CD4-positive, alpha-beta T cell (primary cell): Measurements from ENCODE around the gene SPART. TPM values are rescaled to one million over a fixed set of nuclear protein-coding genes. Genes with fewer than 3 reads are reported as not detected.

Source experiments
- ATAC-seq: fragments of 200-7000 bp; cut with Tn5 transposase; one replicate; pipeline ENCODE4 v1.10.0; 2022; ENCODE audit warnings: mild to moderate bottlenecking; ENCODE audit not compliant: poor library complexity
- CTCF ChIA-PET: fragments of 350-600 bp; sonication (Branson Sonifier 250); formaldehyde crosslinking; loops from one replicate; lab custom pipeline; 2021; ENCODE audit warnings: antibody characterized with exemption, inconsistent platforms; lab: Charles Lee
- POLR2A ChIA-PET: fragments of 350-600 bp; sonication (Branson Sonifier 250); formaldehyde crosslinking; loops from one replicate; lab custom pipeline; 2021; ENCODE audit warnings: antibody characterized with exemption, inconsistent platforms; lab: Charles Lee
- DNase-seq, 14 experiments: peaks; one replicate each; pipeline ENCODE4 v3.0.0-alpha.2; 2013 to 2020; ENCODE audit warnings: mixed read lengths in 2 of 14
- H3K27ac ChIP-seq, 2 donors: one replicate each; pipeline versions ENCODE4 v1.5.1 to v1.7.0; 2013; ENCODE audit warnings: low read length in 2 of 2, low read depth in 1 of 2, mild to moderate bottlenecking in 1 of 2
- H3K27me3 ChIP-seq, 2 experiments: 1 replicate in 1 of 2; 2 replicates in 1 of 2; pipeline versions ENCODE4 v1.6.1 to v1.7.0; 2013; ENCODE audit warnings: low read length in 2 of 2, control low read depth in 1 of 2, mild to moderate bottlenecking in 1 of 2, moderate library complexity in 1 of 2; ENCODE audit not compliant: insufficient read depth in 2 of 2, control insufficient read depth in 1 of 2
- H3K36me3 ChIP-seq: one replicate; pipeline ENCODE4 v1.6.1; 2013; ENCODE audit warnings: low read length, control low read depth; ENCODE audit not compliant: insufficient read depth
- H3K4me1 ChIP-seq: one replicate; pipeline ENCODE4 v1.6.1; 2013; ENCODE audit warnings: low read length, control low read depth; ENCODE audit not compliant: insufficient read depth
- H3K4me3 ChIP-seq: one replicate; pipeline ENCODE4 v1.5.1; 2013; ENCODE audit warnings: mild to moderate bottlenecking, low read length, moderate library complexity
- H3K9me3 ChIP-seq, 2 experiments: 1 replicate in 1 of 2; 2 replicates in 1 of 2; pipeline versions ENCODE4 v1.6.1 to v1.7.0; 2013; ENCODE audit warnings: low read length in 2 of 2, mild to moderate bottlenecking in 2 of 2, control low read depth in 1 of 2, moderate library complexity in 1 of 2; ENCODE audit not compliant: control insufficient read depth in 1 of 2, insufficient read depth in 1 of 2
- H3K27ac Mint-ChIP-seq: one replicate; pipeline ENCODE4 v1.8.0; 2020; ENCODE audit warnings: mixed read lengths
- H3K27me3 Mint-ChIP-seq: one replicate; pipeline ENCODE4 v1.8.0; 2021; ENCODE audit warnings: mixed read lengths
- H3K36me3 Mint-ChIP-seq: one replicate; pipeline ENCODE4 v1.8.0; 2021; ENCODE audit warnings: low read depth, mixed read lengths
- H3K4me1 Mint-ChIP-seq: one replicate; pipeline ENCODE4 v1.8.0; 2021; ENCODE audit warnings: low read depth, mixed read lengths
- H3K4me3 Mint-ChIP-seq: one replicate; pipeline ENCODE4 v1.8.0; 2020; ENCODE audit warnings: mild to moderate bottlenecking, mixed read lengths
- H3K9me3 Mint-ChIP-seq: one replicate; pipeline ENCODE4 v1.8.0; 2020; ENCODE audit warnings: mixed read lengths
- intact Hi-C, 2 experiments: fragments of 100-400 bp; cut with DNase I in 1 of 2; cut with micrococcal nuclease in 1 of 2; formaldehyde crosslinking; loops; one replicate each; pipeline versions ENCODE4 v1.15.1 to v1.9.0; 2023 to 2025; cut with DNase I, micrococcal nuclease
- total RNA-seq, 174 experiments: library from RNA in 2 of 174; stranded (reverse) in 2 of 174; gene quantifications; one replicate each; pipeline ENCODE4 v1.2.3 and lab custom pipeline; 2021 to 2026
- TF ChIP-seq, protein P1 (sequence below): fragments of 200-600 bp; IDR thresholded peaks from one replicate; pipeline ENCODE4 v1.8.0; 2022; ENCODE audit warnings: antibody characterized with exemption, mild to moderate bottlenecking

Gene SPART
- total RNA-seq, 2 experiments from 2014 or later, result 22.0 to 22.9 TPM

- Mint-ChIP-seq H3K36me3 (no peaks in the 10 kb centered on the region), H3K27ac (no peak overlapping the region), H3K4me1 (peaks cover 23% of the 10 kb centered on the region), H3K4me3 (no peak overlapping the region), H3K27me3 (peaks cover 46% of the 10 kb centered on the region), H3K9me3 (no peaks in the 10 kb centered on the region)
- ATAC-seq, result no peak
- no peak for DNase-seq
- TF ChIP-seq, protein P1, sequence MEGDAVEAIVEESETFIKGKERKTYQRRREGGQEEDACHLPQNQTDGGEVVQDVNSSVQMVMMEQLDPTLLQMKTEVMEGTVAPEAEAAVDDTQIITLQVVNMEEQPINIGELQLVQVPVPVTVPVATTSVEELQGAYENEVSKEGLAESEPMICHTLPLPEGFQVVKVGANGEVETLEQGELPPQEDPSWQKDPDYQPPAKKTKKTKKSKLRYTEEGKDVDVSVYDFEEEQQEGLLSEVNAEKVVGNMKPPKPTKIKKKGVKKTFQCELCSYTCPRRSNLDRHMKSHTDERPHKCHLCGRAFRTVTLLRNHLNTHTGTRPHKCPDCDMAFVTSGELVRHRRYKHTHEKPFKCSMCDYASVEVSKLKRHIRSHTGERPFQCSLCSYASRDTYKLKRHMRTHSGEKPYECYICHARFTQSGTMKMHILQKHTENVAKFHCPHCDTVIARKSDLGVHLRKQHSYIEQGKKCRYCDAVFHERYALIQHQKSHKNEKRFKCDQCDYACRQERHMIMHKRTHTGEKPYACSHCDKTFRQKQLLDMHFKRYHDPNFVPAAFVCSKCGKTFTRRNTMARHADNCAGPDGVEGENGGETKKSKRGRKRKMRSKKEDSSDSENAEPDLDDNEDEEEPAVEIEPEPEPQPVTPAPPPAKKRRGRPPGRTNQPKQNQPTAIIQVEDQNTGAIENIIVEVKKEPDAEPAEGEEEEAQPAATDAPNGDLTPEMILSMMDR, result no peak
- H3K4me3 ChIP-seq, result no peak overlapping the region
- peaks cover 14% of the 10 kb centered on the region for H3K4me1 ChIP-seq
- H3K36me3 ChIP-seq, result no peaks in the 10 kb centered on the region
- H3K27ac ChIP-seq, result no peak overlapping the region
- CTCF ChIA-PET, result no interaction called here
- intact Hi-C loops, result no loop called here
- H3K27me3 ChIP-seq, result peaks cover 12 to 22% of the 10 kb centered on the region in 2 experiments
- H3K9me3 ChIP-seq, result peaks cover 4 to 5% of the 10 kb centered on the region in 2 experiments
- POLR2A ChIA-PET, result no interaction called here
Observed at GRCh38 chr13:36294096-36294495, 52.1 kb downstream of the SPART start.

GRCh38 chr13:36293497-36293896 is 52.7 kb downstream of the SPART start:
- DNase-seq (no peak), ATAC-seq (no peak)
- Histone ChIP-seq H3K4me3 (no peak overlapping the region), H3K9me3 (peaks cover 4 to 7% of the 10 kb centered on the region in 2 experiments), H3K27ac (no peak overlapping the region), H3K4me1 (peaks cover 14% of the 10 kb centered on the region), H3K27me3 (peaks cover 12 to 17% of the 10 kb centered on the region in 2 experiments), H3K36me3 (no peaks in the 10 kb centered on the region)
- Mint-ChIP-seq H3K4me3 (no peak overlapping the region), H3K9me3 (no peaks in the 10 kb centered on the region), H3K4me1 (peaks cover 20% of the 10 kb centered on the region), H3K27me3 (peaks cover 40% of the 10 kb centered on the region), H3K27ac (no peak overlapping the region), H3K36me3 (no peaks in the 10 kb centered on the region)
- ChIA-PET POLR2A (no interaction called here), CTCF (interaction anchor here (1.1 kb wide), 1 partner anchor 14 kb away, joined by 3 read pairs; no protein-coding TSS in a partner anchor)
- TF ChIP-seq, protein P1, result no peak
- intact Hi-C loops, result no loop called here

GRCh38 chr13:36288794-36289391 is 57.3 kb downstream of the SPART start:
- H3K4me3 Mint-ChIP-seq, result no peak overlapping the region
- H3K27ac Mint-ChIP-seq, result no peak overlapping the region
- H3K4me1 Mint-ChIP-seq, result no peaks in the 10 kb centered on the region
- peaks cover 13% of the 10 kb centered on the region for H3K27me3 Mint-ChIP-seq
- DNase-seq (no peak), ATAC-seq (no peak)
- no peaks in the 10 kb centered on the region for H3K9me3 Mint-ChIP-seq
- no peak overlapping the region for H3K4me3 ChIP-seq
- H3K27ac ChIP-seq, result no peak overlapping the region
- no peaks in the 10 kb centered on the region for H3K27me3 ChIP-seq
- H3K4me1 ChIP-seq, result no peaks in the 10 kb centered on the region
- TF ChIP-seq, protein P1, result no peak
- intact Hi-C loops, result loop anchor here in 1 of 2 experiments (10.0 kb wide), 1 partner anchor 106 kb away; no protein-coding TSS in a partner anchor
- H3K36me3 ChIP-seq, result no peaks in the 10 kb centered on the region
- POLR2A ChIA-PET, result no interaction called here
- CTCF ChIA-PET, result no interaction called here
- H3K9me3 ChIP-seq, result peaks cover 5 to 7% of the 10 kb centered on the region in 2 experiments
- no peaks in the 10 kb centered on the region for H3K36me3 Mint-ChIP-seq
